Inflammatory macrophage (primary cell): ENCODE measurements around the gene FHL2.
"Not testable (repeated sequence)": the region's sequence is repeated elsewhere in the genome, so short reads cannot be mapped to it uniquely, and the experiment has no call there.

Source experiments
- DNase-seq, 2 donors: peaks; one replicate each; pipeline ENCODE4 v3.0.0-alpha.2; 2020 to 2022
- total RNA-seq, 18 experiments: gene quantifications; one replicate each; lab custom pipeline; 2026; ENCODE audit warnings: mixed read lengths in 6 of 18, inconsistent platforms in 2 of 18; lab: John Stamatoyannopoulos, UW

FHL2 gene
- total RNA-seq: 0 to 0.79 (median 0.43) reads per million in 18 experiments

- peak; percentile 33 to 61 for DNase-seq
These were observed at the start of gene FHL2 for GRCh38 chr2:105398336-105399206. Gene FHL2, minus strand, starts transcription at chr2:105399051. Its CDS starts 12,535 bp downstream, at chr2:105386516.

GRCh38 chr2:105447476-105447875, 48.6 kb upstream of the FHL2 start:
- DNase-seq: no peak

GRCh38 chr2:105446501-105446900, 47.6 kb upstream of the FHL2 start:
- DNase-seq: no peak

GRCh38 chr2:105445976-105446375, 47.1 kb upstream of the FHL2 start:
- DNase-seq: no peak

GRCh38 chr2:105445498-105445897, 46.6 kb upstream of the FHL2 start:
- DNase-seq: no peak

- no peak for DNase-seq
These were observed 45.1 kb upstream of the FHL2 start for GRCh38 chr2:105443617-105444598.

- DNase-seq: no peak
These were observed 43.9 kb upstream of the FHL2 start for GRCh38 chr2:105442721-105443120.

- DNase-seq: no peak
These were observed 43.2 kb upstream of the FHL2 start for GRCh38 chr2:105442056-105442455.

GRCh38 chr2:105439141-105439540, 40.3 kb upstream of the FHL2 start:
- DNase-seq: no peak

GRCh38 chr2:105438104-105438929, 39.5 kb upstream of the FHL2 start:
- no peak for DNase-seq

GRCh38 chr2:105437708-105438103, 38.9 kb upstream of the FHL2 start:
- no peak for DNase-seq

- DNase-seq: no peak
These were observed 33.9 kb upstream of the FHL2 start for GRCh38 chr2:105432749-105433148.

- DNase-seq: no peak
These were observed 33.2 kb upstream of the FHL2 start for GRCh38 chr2:105432044-105432399.

- DNase-seq: no peak
These were observed 32.7 kb upstream of the FHL2 start for GRCh38 chr2:105431367-105432043.

- DNase-seq: no peak
These were observed 29.7 kb upstream of the FHL2 start for GRCh38 chr2:105428387-105429018.

GRCh38 chr2:105427485-105427884, 28.6 kb upstream of the FHL2 start:
- DNase-seq: no peak

- no peak for DNase-seq
These were observed 27.9 kb upstream of the FHL2 start for GRCh38 chr2:105426626-105427292.

GRCh38 chr2:105425936-105426625, 27.2 kb upstream of the FHL2 start:
- DNase-seq: no peak

GRCh38 chr2:105424836-105425235, 26.0 kb upstream of the FHL2 start:
- DNase-seq: not testable (repeated sequence)

- DNase-seq: no peak
These were observed 23.9 kb upstream of the FHL2 start for GRCh38 chr2:105422801-105423200.
